Stimulated activated effector memory CD8-positive, alpha-beta T cell treated with anti-CD3 and anti-CD28 coated beads, Interleukin-12 subunit alpha, Interleukin-12 subunit beta, amount 100 ng/mL, for 72 hours (primary cell): Measurements from ENCODE around the gene CCDC187.
A peak's percentile ranks its signal among the peaks of the same experiment; 100 is the strongest.

Experiments used
- ATAC-seq: fragments of 150-1000 bp; cut with Tn5 transposase; 2 replicates; pipeline ENCODE4 v1.10.0; 2021
- DNase-seq, 2 donors: peaks; one replicate each; pipeline ENCODE4 v3.0.0; 2021 to 2022; ENCODE audit warnings: low spot score in 2 of 2
- H3K27ac Mint-ChIP-seq: one replicate; pipeline ENCODE4 v1.8.0; 2022; ENCODE audit warnings: mild to moderate bottlenecking, mixed read lengths
- H3K36me3 Mint-ChIP-seq: one replicate; pipeline ENCODE4 v1.8.0; 2022; ENCODE audit warnings: mild to moderate bottlenecking, mixed read lengths
- H3K4me1 Mint-ChIP-seq: one replicate; pipeline ENCODE4 v1.8.0; 2022; ENCODE audit warnings: mixed read lengths
- H3K4me3 Mint-ChIP-seq: one replicate; pipeline ENCODE4 v1.8.0; 2022; ENCODE audit warnings: mild to moderate bottlenecking, mixed read lengths
- H3K9me3 Mint-ChIP-seq: one replicate; pipeline ENCODE4 v1.8.0; 2022; ENCODE audit warnings: mixed read lengths

The CCDC187 gene

GRCh38 chr9:136226680-136227407 lies 77.0 kb downstream of the CCDC187 start:
- Mint-ChIP-seq H3K27ac (no peak overlapping the region), H3K9me3 (no peaks in the 10 kb centered on the region), H3K4me3 (no peak overlapping the region), H3K4me1 (peaks cover 26% of the 10 kb centered on the region), H3K36me3 (peaks cover 44% of the 10 kb centered on the region)
- ATAC-seq, result no peak
- no peak for DNase-seq

GRCh38 chr9:136225748-136226679 lies 77.9 kb downstream of the CCDC187 start:
- peak; percentile 75 for ATAC-seq
- Mint-ChIP-seq H3K36me3 (peaks cover 42% of the 10 kb centered on the region), H3K4me1 (peaks cover 27% of the 10 kb centered on the region), H3K4me3 (peak overlapping the region; percentile 51), H3K9me3 (no peaks in the 10 kb centered on the region), H3K27ac (peak overlapping the region; percentile 58)
- peak; percentile 56 to 80 for DNase-seq

DNA sequence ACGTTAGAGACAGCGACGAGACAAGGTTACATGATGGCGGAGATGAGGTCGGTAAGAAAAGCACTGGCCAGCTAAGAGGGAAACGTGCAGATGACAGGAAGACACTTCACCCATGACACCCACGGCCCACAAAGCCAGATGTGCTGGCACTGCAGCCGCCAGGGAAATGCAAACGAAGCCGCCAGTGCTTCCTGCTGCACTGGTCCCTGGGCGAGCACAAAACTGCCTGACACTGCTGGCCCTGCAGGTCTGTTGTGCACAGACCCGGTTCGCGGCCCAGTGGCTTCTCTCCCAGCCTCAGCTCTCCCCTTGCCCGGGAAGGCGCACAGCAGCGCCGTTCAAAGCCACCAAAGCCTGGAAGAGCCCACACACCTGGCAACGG lies 78.5 kb downstream of the CCDC187 start:
- Mint-ChIP-seq H3K9me3 (no peaks in the 10 kb centered on the region), H3K4me3 (peak overlapping the region; percentile 51), H3K4me1 (peaks cover 33% of the 10 kb centered on the region), H3K27ac (peak overlapping the region; percentile 58), H3K36me3 (peaks cover 45% of the 10 kb centered on the region)
- ATAC-seq (peak; percentile 38), DNase-seq (no peak)

DNA sequence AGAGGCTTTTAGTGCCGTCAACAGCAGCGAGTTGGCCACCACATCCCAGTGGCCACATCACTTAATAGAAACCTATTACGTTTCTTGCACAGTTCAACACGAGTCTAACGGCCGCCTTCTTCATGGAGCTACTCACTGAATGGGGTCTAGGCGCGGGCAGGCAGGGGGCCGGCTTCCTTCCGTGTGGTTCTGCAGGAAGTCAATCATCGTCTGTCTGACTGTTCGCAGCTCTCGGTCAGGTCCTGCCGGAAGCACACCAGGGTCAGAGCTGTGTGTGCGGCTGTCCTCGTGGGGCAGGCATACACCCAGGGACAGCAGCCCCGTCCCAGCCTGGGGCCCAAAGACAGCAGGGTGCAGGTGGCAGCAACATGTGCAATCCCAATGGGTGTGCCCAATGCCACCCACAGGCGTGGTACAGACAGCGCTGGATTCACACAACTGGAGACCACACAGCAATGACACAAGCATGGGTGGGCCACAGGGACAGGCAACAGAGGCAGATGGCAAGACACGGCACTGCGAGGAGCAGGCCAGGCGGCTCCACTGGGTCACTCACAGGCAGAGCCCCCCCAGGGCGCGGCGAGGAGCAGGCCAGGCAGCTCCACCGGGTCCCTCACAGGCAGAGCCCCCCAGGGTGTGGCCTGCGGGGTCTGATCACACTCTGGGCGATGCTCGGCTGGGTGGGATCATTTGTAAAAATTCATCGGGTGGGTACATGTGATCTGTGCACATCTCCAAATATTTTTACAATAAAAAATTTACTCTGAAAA lies 79.8 kb downstream of the CCDC187 start:
- no peak overlapping the region for H3K27ac Mint-ChIP-seq
- peaks cover 57% of the 10 kb centered on the region for H3K36me3 Mint-ChIP-seq
- DNase-seq (no peak), ATAC-seq (no peak)
- no peaks in the 10 kb centered on the region for H3K9me3 Mint-ChIP-seq
- H3K4me1 Mint-ChIP-seq, result peaks cover 30% of the 10 kb centered on the region
- no peak overlapping the region for H3K4me3 Mint-ChIP-seq

DNA sequence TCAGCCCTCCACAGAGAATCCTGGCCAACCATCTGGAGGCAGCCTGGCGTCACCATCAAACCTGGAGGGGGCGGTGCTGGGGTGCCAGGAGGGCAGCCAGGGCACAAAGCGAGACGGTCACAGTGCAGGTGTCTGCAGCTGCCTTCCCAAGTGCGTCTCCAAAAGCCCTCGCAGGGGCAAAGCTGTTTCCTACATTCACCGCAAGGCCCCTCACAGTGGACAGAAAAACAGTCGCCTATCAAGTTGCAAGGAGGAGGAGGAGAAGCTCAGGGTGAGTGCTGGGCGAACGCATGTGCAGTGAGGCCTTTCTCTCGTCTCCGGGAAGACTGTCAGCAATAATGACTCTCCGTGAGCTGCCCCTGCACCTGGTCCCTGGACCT lies 81.0 kb downstream of the CCDC187 start:
- no peak overlapping the region for H3K4me3 Mint-ChIP-seq

GRCh38 chr9:136222166-136222905 lies 81.6 kb downstream of the CCDC187 start:
- H3K4me1 Mint-ChIP-seq, result peaks cover 15% of the 10 kb centered on the region
- ATAC-seq (no peak), DNase-seq (no peak)
- no peak overlapping the region for H3K27ac Mint-ChIP-seq
- H3K36me3 Mint-ChIP-seq, result peaks cover 64% of the 10 kb centered on the region
- H3K4me3 Mint-ChIP-seq, result no peak overlapping the region
- no peaks in the 10 kb centered on the region for H3K9me3 Mint-ChIP-seq

More for the DNA sequence above, 81.0 kb downstream of the CCDC187 start:
- no peak overlapping the region for H3K27ac Mint-ChIP-seq
- no peak for DNase-seq
- no peaks in the 10 kb centered on the region for H3K9me3 Mint-ChIP-seq
- no peak for ATAC-seq
- H3K36me3 Mint-ChIP-seq, result peaks cover 62% of the 10 kb centered on the region
- peaks cover 20% of the 10 kb centered on the region for H3K4me1 Mint-ChIP-seq

DNA sequence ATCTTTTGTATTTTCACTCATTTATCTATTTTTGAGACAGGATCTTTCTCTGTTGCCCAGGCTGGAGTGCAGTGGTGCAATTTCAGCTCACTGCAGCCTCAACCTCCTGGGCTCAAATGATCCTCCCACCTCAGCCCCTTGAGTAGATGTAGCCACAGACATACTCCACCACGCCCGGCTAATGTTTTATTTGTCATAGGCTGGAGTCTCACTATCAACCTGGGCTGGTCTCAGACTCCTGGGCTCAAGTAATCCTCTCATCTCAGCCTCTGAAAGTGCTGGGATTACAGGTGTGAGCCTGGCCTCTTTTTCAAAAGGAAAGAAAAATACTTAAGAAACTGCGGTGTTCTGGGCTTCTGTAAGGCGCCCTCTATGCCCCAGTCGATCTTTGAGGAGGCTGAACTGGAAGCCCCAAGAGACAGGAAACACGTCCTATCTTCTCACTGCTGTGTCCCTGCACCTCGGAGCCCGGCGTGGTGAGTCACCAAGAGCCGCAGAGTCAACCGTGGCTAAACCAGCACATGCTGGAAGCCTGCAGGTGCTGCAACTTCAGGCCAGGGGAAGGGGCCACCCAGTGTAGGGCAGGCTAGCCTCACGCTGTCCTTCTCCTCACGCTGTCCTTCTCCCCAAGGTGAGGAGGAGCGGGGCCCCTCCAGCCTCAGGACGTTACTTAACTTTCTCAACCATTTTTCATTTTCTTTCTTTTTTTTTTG lies 83.7 kb downstream of the CCDC187 start:
- H3K27ac Mint-ChIP-seq, result peak overlapping the region; percentile 69
- H3K36me3 Mint-ChIP-seq, result peaks cover 81% of the 10 kb centered on the region
- peak overlapping the region; percentile 14 for H3K4me3 Mint-ChIP-seq
- no peaks in the 10 kb centered on the region for H3K9me3 Mint-ChIP-seq
- DNase-seq, result no peak
- peaks cover 15% of the 10 kb centered on the region for H3K4me1 Mint-ChIP-seq
- peak; percentile 85 for ATAC-seq

- Mint-ChIP-seq H3K4me1 (peaks cover 15% of the 10 kb centered on the region), H3K36me3 (peaks cover 90% of the 10 kb centered on the region), H3K9me3 (no peaks in the 10 kb centered on the region), H3K27ac (no peak overlapping the region), H3K4me3 (no peak overlapping the region)
- DNase-seq (no peak), ATAC-seq (no peak)
Observed at GRCh38 chr9:136219276-136219675, 84.6 kb downstream of the CCDC187 start.

DNA sequence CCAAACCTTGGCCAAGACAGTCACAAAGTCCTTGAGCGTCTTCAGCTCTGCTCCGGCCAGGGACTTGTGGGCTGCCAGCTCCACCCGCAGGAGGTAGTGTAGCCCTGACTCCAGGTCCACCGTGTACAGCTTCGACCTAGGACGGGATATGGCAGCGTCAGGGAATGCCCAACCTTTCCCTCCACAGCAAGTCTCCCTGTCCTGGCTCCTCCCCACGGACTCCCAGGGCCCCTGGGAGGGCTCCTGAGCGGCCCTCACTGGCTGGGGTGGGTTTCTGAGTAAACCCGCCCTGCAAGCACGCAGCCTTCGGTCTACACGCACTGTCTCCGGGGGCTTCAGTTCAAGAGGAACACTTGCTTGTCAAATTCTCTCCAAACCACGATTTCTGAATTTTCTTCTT lies 85.2 kb downstream of the CCDC187 start:
- Mint-ChIP-seq H3K27ac (no peak overlapping the region), H3K4me3 (no peak overlapping the region), H3K4me1 (peaks cover 10% of the 10 kb centered on the region), H3K36me3 (peaks cover 93% of the 10 kb centered on the region), H3K9me3 (no peaks in the 10 kb centered on the region)
- ATAC-seq (no peak), DNase-seq (no peak)

DNA sequence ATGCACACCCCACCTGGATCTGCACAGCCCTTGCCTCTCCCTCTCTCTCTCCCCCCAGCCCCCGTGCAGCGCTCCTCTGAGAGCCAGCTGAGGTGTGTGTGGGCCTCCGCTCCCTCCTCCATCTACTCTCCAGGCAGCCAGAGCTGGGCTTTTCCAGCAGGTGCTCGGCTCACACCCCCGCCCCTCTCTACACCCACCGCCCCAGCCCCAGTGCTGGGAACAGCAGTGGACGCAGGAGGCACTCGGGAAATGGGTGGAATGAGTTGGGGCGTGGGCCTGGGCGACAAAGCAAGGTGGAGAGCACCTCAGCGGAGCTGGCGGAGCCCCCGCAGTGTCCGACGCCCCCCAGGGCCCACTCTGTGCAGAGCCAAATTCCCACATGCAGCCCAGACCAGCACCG lies 85.6 kb downstream of the CCDC187 start:
- no peak for DNase-seq
- no peak overlapping the region for H3K27ac Mint-ChIP-seq
- no peak overlapping the region for H3K4me3 Mint-ChIP-seq
- H3K4me1 Mint-ChIP-seq, result peaks cover 10% of the 10 kb centered on the region
- H3K9me3 Mint-ChIP-seq, result no peaks in the 10 kb centered on the region
- ATAC-seq, result no peak
- peaks cover 93% of the 10 kb centered on the region for H3K36me3 Mint-ChIP-seq

- ATAC-seq, result no peak
- Mint-ChIP-seq H3K4me3 (no peak overlapping the region), H3K9me3 (no peaks in the 10 kb centered on the region), H3K27ac (no peak overlapping the region), H3K36me3 (peaks cover 93% of the 10 kb centered on the region), H3K4me1 (peaks cover 10% of the 10 kb centered on the region)
- DNase-seq, result no peak
Observed at GRCh38 chr9:136216541-136217244, 87.2 kb downstream of the CCDC187 start.

DNA sequence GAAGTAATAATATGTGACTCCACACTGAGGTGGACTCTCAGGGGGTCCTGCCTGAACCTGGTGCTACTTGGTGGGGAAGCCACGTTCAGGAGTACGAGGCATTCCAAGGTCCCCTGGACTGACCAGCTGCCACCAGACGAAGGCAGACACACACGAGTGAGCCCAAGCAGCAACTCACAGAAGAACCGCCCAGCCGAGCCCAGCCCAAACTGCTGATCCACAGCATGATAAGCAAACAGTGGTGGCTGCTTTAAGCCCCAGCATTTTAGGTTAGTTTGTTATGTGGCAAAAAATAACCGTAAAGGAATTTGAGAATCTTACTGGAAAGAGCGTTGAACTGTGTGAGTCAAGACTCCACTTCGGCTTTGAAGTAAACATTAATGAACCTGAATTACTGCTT lies 90.2 kb downstream of the CCDC187 start:
- ATAC-seq (no peak), DNase-seq (no peak)
- Mint-ChIP-seq H3K36me3 (peaks cover 82% of the 10 kb centered on the region), H3K9me3 (no peaks in the 10 kb centered on the region), H3K4me3 (no peak overlapping the region), H3K4me1 (no peaks in the 10 kb centered on the region), H3K27ac (no peak overlapping the region)

- ATAC-seq (no peak), DNase-seq (no peak)
- no peaks in the 10 kb centered on the region for H3K4me1 Mint-ChIP-seq
- no peak overlapping the region for H3K4me3 Mint-ChIP-seq
- H3K36me3 Mint-ChIP-seq, result peaks cover 77% of the 10 kb centered on the region
- no peaks in the 10 kb centered on the region for H3K9me3 Mint-ChIP-seq
- no peak overlapping the region for H3K27ac Mint-ChIP-seq
Observed at GRCh38 chr9:136212345-136212950, 91.4 kb downstream of the CCDC187 start.
